ENCODE results near the gene SH3PXD2A. TPM values are rescaled to one million over a fixed set of nuclear protein-coding genes. Genes with fewer than 3 reads are reported as not detected.

Gene SH3PXD2A
- total RNA-seq, 1 experiment from 2014 or later = 0.48 TPM

DNA sequence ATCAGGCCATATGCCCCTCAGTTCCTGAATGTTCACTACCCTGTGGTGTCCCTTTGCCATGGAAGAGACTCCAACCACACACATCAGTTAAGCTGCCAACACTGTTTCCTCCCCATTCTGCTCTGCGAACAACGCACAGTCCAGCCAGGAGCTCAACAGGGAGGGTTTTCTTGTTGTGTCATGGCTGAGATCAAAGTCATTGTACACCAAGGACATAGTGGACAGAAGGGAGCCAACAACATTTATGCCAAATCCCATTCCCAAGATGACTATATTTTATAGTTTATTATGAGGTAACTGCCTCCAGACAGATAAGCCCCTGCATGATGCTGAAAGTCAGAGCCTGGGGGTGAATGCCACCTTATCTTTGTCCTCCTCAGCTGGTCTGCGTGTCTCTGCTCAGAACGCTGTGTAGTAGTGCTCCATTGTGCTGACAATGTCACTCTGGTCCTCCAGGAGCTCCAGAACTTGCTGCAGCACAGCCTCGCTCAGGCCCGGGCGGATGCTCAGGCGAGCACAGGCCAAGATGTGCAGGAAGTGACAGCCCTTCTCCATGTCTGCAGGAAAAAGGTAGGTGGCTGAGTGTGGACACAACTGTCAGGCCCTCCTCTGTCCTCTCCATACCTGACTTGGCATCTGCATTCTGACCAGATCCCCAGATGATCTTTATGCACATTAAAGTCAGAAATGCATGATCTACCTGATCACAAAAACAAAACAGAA, 27.1 kb upstream of the SH3PXD2A start:
- in situ Hi-C loops (cut with HindIII; ENCODE audit: low pct_unique_long_range_greater_than_20kb, low sequenced_read_pairs) = no loop called here
- no peak for DNase-seq (ENCODE audit: low read depth, low spot score)

DNA sequence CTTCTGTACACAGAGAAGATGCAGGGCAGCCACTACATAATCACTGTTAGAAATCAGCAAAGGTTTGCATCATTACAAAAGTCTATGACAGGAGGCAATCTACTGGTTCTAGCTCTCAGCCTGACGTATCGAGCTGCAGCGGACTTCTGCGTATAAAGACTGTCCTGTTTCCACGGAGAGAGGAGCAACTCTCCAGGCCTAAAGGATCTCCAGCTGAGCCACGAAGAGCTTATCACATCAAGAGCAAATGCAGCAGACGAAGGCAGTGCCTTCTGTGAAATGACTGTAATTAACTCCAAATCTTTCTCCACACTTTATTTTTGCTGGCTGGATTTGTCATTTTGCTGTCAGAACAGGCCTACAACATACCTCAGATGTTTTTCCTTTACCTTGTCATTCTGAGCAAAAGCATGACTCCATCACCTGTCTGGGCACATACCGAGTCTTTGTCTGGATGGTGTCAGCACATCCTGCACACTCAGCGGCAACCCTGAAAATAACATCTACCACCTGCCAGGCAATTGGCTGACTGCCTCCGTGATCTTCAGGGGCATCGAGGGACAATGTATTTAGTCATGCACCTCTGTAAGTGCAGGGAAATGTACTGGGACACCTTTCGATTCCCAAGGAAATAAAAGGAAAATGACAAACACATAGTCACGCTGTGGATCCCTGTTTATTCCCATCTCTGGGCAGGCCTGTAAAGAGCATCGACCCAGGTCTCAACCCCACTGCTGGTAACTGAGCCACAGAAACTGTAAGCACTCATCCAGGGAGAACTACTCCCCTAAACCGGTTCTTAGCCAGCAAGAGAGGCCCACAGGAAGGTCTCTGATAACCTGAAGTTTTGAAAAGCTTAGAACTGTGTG, 26.3 kb upstream of the SH3PXD2A start:
- no peak for DNase-seq (ENCODE audit: low read depth, low spot score)
- in situ Hi-C loops (cut with HindIII; ENCODE audit: low pct_unique_long_range_greater_than_20kb, low sequenced_read_pairs) = no loop called here

DNA sequence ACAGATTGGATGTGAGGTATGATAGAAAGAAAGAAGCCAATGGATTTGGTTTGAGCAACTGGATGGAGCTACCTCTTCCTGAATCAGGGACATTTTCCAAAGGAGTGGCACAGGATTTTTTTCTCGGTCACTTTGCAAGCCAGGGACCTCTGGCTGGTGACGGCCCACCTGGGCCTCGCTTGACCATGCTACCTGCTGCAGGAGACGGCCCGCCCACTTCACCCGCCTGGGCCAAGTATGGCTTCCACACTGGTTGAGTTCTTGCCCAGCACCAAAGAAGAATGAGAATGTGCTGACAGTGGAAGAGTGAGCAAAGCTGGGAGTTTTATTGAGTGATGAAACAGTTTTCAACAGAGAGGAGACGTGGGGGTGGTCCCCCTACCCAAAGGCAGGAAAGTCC, 24.5 kb upstream of the SH3PXD2A start:
- no peak for DNase-seq (ENCODE audit: low read depth, low spot score)
- in situ Hi-C loops (cut with HindIII; ENCODE audit: low pct_unique_long_range_greater_than_20kb, low sequenced_read_pairs) = no loop called here

DNA sequence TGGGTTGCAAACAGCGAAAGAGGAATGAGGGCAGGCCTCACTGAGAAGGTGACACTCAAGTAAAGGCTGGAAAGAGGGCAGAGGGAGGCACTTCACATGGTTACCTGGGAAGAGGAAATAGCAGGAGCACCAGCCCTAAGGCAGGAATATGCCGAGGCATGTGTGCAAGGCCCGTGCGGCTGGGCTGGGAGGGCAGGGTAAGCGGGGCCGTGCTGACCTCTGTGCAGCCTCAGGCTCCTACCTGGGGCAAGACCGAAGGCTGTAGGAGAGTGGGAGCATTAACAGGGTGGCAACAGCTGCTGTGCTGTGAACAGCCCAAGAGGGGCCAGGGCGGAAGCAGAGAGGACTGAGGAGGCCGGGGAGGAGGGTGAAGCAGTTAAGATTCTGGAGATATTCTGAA, 24.0 kb upstream of the SH3PXD2A start:
- in situ Hi-C loops (cut with HindIII; ENCODE audit: low pct_unique_long_range_greater_than_20kb, low sequenced_read_pairs) = no loop called here
- DNase-seq (ENCODE audit: low read depth, low spot score) = no peak

DNA sequence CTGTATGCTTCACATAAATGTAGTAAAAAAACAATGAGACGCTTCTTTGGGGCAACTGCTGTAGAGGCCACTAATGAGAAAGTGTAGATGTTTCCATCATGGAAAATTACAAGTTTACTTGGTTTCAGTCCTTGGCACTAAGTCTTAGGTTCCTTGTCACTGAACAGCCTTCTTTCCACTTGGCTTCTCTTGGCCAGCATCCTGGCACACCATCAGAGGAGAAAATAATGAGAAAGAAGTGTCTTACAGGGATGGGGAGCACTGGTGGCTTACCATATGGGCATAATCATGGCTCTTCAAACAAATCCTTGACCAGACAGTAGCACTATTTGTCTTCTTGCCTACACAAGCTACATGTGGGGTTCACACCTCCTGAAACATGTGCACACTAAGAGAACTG, 22.5 kb upstream of the SH3PXD2A start:
- no peak for DNase-seq (ENCODE audit: low read depth, low spot score)
- in situ Hi-C loops (cut with HindIII; ENCODE audit: low pct_unique_long_range_greater_than_20kb, low sequenced_read_pairs) = no loop called here

DNA sequence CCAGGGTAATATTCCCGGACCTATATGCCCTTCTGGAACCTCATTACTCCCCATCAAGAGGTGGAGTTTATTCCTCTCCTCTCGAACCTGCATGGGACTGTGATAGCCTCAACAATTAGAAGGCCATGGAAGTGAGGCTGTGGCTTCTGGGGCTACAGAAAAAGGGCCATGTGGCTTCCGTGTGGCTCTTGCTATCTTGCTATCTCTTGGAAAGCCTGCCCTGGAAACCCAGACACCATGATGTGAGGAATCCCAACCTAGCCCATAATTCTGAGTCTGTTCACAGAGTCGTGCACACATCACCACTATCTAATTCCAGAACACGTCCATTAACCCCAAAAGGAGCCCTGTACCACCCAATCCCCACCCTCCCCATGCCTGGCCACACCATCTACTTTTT, 20.8 kb upstream of the SH3PXD2A start:
- in situ Hi-C loops (cut with HindIII; ENCODE audit: low pct_unique_long_range_greater_than_20kb, low sequenced_read_pairs) = no loop called here
- DNase-seq (ENCODE audit: low read depth, low spot score) = no peak

DNA sequence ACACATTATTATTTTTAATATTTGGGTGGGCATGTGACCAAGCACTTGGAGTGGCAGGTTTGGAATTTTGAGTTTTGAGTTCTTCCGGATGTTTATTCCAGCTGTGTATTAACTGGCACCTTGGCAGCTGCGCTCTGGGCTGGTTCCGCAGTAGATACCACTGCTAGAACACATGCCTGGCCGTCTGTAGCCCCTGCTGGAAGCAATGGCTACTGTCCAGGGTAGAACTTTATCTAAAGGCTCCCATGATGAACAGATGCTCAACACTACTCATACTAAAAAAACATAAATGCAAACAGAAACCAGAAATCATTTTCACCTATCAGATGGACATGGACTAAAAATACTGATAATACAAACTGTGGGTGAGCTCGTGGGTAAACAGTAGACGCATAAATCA, 19.4 kb upstream of the SH3PXD2A start:
- in situ Hi-C loops (cut with HindIII; ENCODE audit: low pct_unique_long_range_greater_than_20kb, low sequenced_read_pairs) = no loop called here
- DNase-seq (ENCODE audit: low read depth, low spot score) = no peak

DNA sequence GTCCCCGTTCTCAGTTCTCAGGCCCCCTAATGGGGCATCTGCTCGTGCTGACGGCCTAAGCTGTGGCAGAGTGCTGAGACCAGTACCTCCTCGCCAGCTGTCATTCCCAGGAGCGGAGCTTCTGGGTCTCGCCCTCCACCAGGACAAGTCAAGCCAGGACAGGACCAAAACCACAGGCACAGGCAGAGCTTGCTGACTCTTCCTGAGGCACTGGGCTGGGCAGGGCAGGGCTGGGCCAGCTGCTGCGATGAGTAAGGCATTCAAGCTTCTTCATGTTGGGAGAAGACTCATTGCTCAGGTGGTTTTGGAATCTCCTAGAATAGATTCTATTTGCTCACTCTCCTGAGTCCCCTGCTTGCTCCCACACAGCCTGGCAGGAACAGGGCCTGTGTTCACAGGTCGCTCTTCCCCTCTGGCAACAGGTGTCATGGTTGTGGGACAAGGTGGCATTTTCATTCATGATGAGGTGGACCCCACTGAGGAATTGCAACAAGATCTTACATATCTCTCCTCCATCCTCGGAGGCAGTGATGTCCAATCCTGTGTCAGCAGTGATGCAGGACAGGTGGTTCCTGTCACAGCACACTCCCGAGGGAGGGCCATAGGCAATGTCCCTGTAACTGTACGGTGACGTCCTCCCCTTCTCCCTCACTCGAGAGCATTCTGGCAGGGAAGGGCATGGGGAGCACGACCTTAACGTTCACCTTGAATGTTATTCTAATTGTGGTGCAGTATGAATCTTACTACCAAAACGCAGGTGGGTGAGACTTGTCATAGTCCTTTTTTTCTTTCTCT, 17.0 kb upstream of the SH3PXD2A start:
- in situ Hi-C loops (cut with HindIII; ENCODE audit: low pct_unique_long_range_greater_than_20kb, low sequenced_read_pairs) = no loop called here
- no peak for DNase-seq (ENCODE audit: low read depth, low spot score)

DNA sequence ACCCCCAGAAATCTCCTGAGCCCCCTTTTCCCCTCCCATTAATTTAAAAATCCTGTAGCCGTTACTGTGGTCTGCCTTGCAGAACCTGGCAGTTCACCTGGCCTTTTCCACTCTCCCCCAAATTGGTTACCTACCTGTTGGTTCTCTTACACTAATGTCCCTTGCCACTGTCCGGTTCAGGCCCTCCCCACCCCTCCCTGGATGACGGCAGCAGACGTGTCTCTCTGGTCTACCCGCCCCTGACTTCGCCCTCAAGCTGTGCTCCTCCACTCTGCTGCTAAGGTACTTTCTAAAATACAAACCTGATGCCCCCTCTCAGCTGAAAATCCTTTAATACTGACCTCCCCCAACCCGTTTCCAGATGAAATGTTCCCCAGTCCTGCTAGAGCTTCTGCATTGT, 15.6 kb upstream of the SH3PXD2A start:
- in situ Hi-C loops (cut with HindIII; ENCODE audit: low pct_unique_long_range_greater_than_20kb, low sequenced_read_pairs) = no loop called here

DNA sequence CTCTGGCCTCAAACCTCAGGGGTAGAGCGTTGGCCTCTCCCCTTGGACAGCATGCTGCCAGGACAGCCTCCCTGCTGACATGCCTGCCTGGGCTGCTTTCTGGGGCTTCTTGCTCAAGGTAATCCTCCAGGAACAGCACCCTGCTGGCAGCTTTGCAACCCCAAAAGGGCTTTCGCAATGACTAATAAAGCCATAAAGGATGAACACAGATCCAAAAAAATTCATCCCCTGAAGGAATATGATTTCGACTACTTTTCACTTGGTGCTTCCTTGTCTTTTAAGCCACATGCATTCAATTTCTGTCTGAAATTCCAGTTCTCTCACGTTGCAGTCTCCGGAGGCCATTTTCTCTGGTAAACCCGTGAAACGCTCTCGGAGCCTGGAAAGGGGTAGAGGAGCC, 15.1 kb upstream of the SH3PXD2A start:
- in situ Hi-C loops (cut with HindIII; ENCODE audit: low pct_unique_long_range_greater_than_20kb, low sequenced_read_pairs) = no loop called here
- no peak for DNase-seq (ENCODE audit: low read depth, low spot score)

More for the DNA sequence above, 15.6 kb upstream of the SH3PXD2A start:
- no peak for DNase-seq (ENCODE audit: low read depth, low spot score)

DNA sequence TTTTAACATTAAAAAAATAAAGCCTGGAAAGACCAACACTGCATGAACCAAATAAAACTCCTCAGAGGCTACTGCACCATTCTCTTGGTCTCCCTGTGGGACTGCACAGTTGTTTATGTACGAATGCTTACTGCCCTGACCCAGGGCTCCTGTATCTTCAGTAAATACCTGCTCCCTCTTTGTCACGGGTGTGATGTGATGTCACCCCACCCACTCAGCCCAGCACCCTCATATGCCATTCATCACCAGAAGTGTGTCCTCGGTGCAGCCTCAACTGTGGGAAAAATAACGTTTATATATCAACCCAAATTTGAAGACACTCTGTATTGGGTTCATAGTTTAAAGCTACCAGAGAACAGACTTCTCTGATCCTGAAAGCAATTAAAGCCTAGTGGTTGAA, 14.0 kb upstream of the SH3PXD2A start:
- in situ Hi-C loops (cut with HindIII; ENCODE audit: low pct_unique_long_range_greater_than_20kb, low sequenced_read_pairs) = no loop called here

DNA sequence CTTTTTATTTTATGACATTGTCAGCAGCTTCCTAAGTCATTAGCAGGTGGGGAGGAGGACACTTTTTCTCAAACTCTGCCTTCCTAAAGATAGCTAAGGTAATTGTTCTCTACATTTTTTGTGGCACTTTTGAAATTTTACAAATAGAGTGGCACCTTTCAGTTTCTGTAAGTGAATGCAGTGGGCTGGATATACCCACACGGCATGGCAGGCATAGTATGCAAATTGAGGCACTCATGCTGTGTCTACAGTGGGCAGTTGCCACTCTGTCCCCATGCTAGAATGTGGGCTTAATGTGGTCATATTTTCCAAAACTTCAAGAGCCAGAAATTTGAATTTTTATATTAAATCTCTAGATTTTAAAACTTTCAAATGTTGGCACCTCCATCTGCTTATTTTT, 12.8 kb upstream of the SH3PXD2A start:
- in situ Hi-C loops (cut with HindIII; ENCODE audit: low pct_unique_long_range_greater_than_20kb, low sequenced_read_pairs) = no loop called here
- DNase-seq (ENCODE audit: low read depth, low spot score) = no peak

More for the DNA sequence above, 14.0 kb upstream of the SH3PXD2A start:
- no peak for DNase-seq (ENCODE audit: low read depth, low spot score)

DNA sequence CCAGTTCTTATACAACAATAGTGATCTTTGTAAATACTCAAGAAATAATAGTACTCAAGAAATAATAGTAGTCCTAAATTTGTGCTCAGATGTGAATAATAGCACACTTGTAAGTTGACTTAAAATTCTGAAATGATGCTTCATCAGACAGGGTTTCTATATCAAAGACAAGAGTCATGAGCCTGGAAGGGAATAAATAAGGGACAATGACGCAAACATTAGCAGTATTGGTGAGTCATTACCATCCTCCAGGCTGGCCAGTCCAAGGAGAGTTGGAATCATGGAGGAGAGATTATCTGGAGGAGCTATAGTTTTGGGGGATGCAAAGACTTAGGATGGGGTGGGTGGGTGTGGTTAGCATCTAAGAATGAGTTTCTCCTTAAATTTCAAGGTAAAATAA, 6.1 kb upstream of the SH3PXD2A start:
- in situ Hi-C loops (cut with HindIII; ENCODE audit: low pct_unique_long_range_greater_than_20kb, low sequenced_read_pairs) = no loop called here
- peak; percentile 43 for DNase-seq (ENCODE audit: low read depth, low spot score)

DNA sequence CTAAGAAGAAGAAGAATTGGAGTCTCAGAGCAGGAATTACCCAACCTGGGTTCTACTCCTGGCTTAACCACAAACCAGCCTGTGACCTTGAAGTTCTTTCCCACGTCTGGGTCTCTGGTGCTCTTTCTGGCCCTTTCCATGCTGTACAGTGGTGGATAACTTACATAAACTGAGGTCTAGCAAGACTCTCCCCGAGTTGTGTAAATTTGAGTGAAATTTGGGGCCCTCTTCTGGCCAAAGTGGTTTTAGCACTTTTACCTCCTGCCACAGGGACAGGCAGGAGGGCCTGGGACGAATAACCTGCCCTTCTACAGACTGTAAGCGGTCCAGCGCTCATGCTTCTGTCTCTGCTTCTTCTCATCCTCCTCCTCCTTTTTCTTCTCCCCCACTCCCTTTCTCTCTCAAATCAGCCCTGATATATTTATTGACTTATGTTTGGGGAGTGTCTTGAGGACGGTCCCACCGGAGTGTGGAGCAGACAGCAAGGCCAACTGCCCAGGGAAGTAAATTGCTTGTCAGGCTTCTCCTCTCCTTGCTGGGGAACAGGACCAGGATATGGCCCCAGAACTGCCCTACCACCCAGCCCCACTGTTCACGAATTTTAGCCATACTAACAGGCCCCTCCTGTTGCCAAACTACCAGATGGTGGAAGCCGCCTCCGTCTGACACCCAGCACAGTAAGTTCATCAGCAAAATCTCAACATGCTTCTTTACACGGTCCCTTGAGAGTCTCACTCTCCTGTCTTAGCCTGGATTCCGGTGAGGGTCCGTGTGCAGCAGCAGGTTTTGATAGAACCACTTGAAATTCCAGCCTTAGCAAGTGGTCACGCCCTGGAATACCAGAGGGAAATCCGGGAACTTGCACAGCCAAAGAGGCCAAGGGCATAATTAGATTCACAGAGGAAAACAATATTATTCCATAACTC, 4.0 kb upstream of the SH3PXD2A start:
- peak; percentile 75 for DNase-seq (ENCODE audit: low read depth, low spot score)
- in situ Hi-C loops (cut with HindIII; ENCODE audit: low pct_unique_long_range_greater_than_20kb, low sequenced_read_pairs) = no loop called here

DNA sequence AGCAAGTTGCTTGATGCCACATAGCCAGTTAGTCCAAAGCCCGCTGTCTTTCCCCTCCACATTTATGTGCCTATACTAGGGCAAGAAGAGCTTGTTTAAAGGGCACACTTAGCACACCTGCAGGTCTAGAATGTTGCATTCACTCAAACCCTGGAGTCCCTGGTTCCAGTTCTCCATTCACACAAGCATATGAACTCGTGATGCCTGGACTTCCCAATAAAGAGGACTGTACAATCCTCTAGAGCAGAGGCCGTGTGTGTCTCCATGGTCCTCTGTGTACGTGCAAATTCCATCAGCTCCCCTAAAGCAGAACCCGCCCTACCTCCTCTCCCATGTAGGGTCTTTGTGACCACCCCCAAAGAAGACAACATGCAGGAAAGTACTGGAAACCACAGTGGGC, 3.0 kb upstream of the SH3PXD2A start:
- DNase-seq (ENCODE audit: low read depth, low spot score) = no peak
- in situ Hi-C loops (cut with HindIII; ENCODE audit: low pct_unique_long_range_greater_than_20kb, low sequenced_read_pairs) = no loop called here

DNA sequence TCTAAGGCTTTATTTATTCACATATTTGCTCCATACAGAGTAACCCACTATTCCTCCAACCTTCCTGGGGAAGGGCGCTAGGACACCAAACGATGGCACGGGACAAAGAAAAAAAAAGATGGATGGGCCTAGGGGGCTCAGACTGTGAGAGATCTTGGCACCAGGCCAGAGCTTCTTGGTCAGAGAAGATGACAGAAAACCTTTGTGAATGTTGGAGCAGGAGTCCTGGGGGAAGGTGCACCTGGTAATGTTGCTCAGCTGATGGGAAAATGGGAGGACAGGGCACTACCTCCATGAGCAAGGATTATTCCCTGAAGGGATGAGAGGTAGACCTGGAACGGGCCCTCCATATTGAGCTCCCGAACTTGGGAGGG, 1.4 kb upstream of the SH3PXD2A start:
- DNase-seq (ENCODE audit: low read depth, low spot score) = no peak
- in situ Hi-C loops (cut with HindIII; ENCODE audit: low pct_unique_long_range_greater_than_20kb, low sequenced_read_pairs) = no loop called here
